Gastroesophageal sphincter (tissue), 3 donors: ENCODE measurements around the gene NEURL1.

Source experiments
- CTCF ChIP-seq, 4 experiments: fragments of 200-600 bp in 2 of 4; fragments of 450-650 bp in 2 of 4; sonication (generic) in 1 of 4; IDR thresholded peaks; one replicate each; pipeline ENCODE4 v1.5.1; 2017 to 2019; ENCODE audit warnings: antibody characterized with exemption in 4 of 4, mild to moderate bottlenecking in 2 of 4, moderate library complexity in 2 of 4
- POLR2A ChIP-seq, 2 donors: fragments of 450-650 bp; IDR thresholded peaks; one replicate each; pipeline ENCODE4 v1.6.1; 2017; ENCODE audit warnings: antibody characterized with exemption in 2 of 2, mild to moderate bottlenecking in 2 of 2, moderate library complexity in 1 of 2

DNA sequence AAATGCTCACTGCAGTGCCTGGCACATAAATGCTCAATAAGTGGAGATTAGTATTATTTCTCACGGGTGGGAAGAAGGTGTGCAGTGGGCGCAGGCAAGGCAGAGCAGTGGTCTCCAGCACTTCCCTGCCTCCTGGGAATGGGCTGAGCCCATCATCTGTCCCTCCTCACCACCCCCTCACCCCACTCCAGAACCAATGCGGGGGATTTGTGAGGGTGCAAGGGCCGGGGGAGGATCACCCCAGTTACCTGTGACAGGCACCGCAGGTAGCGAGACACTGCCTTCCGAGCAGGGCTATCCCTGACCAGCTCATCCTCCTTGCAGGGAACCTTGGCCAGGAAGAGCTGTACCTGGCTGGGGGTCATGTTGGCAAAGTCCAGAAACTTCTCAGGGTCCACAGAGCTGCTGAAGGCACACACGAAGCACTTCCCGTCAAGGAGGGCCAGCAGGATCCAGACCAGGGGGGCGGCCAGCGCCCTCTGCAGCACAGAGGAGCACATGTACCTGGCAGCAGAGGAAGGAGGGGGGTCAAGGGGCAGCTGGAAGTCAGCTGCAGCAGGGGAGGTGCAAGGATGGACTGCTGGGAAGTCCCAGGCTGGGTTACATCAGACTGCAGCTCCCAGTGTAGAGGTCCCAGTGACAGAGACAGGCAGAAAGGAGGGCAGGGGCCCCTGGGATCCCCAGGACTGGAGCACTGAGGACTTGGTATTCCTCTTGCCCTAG lies 17.3 kb upstream of the NEURL1 start:
- no peak for TF ChIP-seq POLR2A (IDR thresholded peaks at IDR 0.05)
- no peak for TF ChIP-seq CTCF (IDR thresholded peaks at IDR 0.05)
